ENCODE data around the gene UNC5C.

GRCh38 chr4:95517576-95518345, 31.0 kb downstream of the UNC5C start:
- TF ChIP-seq NFRKB (IDR thresholded peaks at IDR 0.05) (no peak), BHLHE40 (IDR thresholded peaks at IDR 0.05; ENCODE audit: borderline replicate concordance) (no peak), PKNOX1 (IDR thresholded peaks at IDR 0.05) (no peak), SP1 (IDR thresholded peaks at IDR 0.05) (no peak), TARDBP (IDR thresholded peaks at IDR 0.05) (no peak), ARNT (IDR thresholded peaks at IDR 0.05) (no peak), FOXA1 (IDR thresholded peaks at IDR 0.05) (no peak), FOXM1 (IDR thresholded peaks at IDR 0.05; ENCODE audit: borderline replicate concordance) (no peak), HDGF (IDR thresholded peaks at IDR 0.05; ENCODE audit: borderline replicate concordance) (no peak), ELF4 (IDR thresholded peaks at IDR 0.05) (no peak), SUZ12 (IDR thresholded peaks at IDR 0.05) (no peak), FOXK2 (IDR thresholded peaks at IDR 0.05) (no peak)

All from HEK293T (cell line).